Globus pallidus (tissue), 1 donor: ENCODE data around the gene SEMA3B.
"Not testable (repeated sequence)": the region's sequence is repeated elsewhere in the genome, so short reads cannot be mapped to it uniquely, and the experiment has no call there.

ENCODE experiments used
- DNase-seq: peaks from one replicate; pipeline ENCODE4 v3.0.0-alpha.2; 2015; ENCODE audit warnings: low spot score

Gene SEMA3B

DNA sequence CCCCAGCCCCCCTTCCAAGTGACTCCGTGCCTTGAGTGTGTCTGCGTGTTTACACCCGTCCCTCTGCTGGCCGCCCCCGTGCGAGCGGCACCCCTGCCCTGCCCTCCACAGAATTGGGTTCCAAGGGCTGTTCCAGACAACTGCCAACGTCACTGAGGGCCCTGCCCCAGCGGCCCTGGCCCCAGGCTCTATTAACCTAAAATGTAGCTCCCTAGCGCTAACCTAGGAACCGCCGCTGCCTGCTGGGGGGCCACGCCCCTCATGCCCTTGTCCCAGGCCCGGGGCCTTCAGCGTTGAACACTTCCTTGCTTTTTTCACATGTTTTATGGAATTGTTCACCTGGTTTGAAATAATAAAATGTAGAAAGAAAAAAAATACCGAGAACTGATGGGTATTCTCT, 10.0 kb upstream of the SEMA3B start:
- DNase-seq: no peak

DNA sequence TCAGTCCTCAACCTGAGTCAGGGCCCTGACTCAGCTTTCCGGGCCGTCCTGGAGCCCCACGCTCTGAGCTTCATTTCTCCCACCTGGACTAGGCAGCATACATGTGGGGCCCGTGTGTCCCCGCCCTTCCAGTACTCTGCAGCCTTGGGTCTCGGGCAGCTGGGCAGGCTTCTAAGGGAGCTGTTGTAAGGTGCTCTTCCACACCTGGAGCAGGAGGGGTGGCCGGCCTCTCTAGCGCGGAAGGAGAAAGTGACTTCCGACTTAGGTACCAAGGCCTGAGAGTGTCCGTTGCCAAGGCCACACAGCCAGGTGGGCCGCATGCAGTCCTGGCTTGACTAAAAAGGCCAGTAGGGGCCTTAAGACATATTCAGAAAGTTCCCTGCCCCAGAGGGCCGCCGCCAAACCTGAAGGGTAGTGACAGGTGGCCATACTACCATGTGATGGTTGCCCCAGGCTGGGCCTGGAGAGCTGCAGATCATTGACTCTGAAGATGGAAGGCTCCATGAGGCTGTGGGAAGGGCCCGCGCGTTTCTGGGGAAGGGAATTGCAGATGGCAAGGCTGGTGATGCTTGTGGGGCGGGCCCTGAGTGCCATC, 9.4 kb upstream of the SEMA3B start:
- DNase-seq: no peak

DNA sequence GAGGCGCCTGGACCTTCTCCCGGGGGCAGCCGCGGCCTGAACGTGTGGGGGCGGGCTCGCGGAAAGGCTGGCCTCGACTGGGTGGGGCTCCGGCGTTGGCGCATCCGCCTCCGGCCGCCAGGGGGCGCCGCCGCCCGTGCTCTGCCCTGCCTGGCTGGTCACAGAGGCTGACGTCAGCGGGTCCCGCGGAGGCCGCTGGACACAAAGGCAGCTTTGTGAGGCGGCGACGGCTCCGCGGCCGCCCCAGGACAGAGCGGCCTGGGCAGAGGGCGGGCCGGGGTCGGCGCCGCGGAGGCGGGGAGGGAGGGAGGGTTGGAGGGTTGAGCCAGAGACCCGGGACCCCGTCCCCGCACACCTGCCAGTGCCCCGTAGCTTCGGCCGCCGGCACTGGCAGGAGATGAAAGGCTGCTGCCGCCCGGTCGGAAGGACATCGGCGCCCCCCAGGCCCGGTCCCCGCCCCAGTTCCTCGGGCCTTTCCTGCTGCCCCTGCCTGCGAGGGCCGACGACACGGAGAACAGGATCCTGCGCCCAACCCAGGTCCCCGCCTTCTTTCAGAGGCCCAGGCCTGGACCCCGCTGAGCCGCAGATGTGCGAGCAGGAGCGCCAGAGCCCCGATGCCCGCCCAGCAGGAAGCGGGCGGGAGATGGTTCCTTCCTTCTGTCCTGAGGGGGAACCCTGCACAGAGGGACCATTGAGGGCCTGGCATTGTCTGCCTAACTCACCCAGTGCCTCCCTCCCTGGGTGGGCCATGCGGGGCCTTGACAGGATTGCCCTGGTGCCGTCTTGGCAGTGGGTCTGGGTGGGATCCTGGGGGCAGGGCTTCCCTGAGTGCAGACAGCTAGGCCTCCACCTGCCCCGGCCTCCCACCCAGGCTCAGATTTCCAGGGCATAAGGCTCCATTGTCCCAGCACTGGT, 8.7 kb upstream of the SEMA3B start:
- DNase-seq: peak; percentile 96

DNA sequence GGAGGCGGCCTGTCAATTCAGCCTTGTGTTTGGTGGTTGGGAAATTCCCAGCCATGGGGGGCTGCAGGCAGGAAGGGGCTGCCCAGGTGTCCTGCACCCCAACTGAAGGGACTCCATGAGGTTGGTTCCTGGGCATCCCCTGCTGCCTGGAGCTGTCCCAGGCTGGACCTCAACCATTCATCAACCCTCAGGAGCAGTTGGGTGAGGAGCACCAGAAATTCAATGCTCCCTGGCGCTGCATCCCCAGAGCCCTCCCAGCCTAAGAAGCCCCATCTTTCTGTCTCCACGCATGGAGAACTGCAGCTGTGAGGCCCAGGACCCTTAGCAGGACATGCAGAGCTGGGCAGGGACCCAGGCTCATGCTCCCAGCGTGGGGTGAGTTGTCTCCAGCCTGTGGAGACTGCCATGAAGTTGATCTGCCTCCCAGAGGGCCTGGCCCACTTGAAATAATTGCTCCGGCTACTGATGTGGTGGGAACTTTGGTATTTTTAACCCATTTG, 8.0 kb upstream of the SEMA3B start:
- DNase-seq: no peak

DNA sequence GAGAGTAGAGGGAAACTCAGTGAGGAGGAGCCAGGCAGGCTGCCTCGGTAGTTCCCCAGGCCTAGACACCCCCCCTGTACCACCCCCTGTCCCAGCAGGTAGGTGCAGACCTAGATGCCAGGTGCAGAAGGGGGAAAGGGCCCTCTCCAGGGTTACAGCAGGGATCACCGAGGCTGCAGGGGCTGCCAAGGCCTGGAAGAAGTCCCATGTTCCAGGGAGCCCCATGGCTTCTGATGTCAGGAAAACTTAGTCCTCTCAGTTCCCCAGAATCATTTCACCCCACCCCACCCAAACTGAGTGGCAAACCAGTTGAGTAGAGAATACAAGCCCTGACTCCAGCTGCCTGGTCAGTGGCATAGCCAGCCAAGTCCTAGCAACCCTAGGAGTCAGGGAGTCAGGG, 7.4 kb upstream of the SEMA3B start:
- no peak for DNase-seq

DNA sequence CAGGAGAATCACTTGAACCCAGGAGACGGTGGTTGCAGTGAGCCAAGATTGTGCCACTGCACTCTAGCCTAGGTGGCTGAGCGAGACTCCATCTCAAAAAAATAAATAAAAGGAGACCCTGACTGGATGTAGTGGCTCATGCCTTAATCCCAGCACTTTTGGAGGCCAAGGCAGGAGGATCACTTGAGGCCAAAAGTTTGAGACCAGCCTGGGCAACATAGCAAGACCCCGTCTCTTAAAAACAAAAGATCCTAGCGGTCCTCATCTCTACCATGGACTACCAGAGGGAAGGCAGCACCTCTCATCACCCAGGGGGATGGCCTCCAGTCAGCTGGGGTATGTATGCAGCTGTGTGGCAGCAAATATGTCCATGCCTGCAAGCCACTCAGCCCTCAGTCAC, 6.7 kb upstream of the SEMA3B start:
- DNase-seq: not testable (repeated sequence)

DNA sequence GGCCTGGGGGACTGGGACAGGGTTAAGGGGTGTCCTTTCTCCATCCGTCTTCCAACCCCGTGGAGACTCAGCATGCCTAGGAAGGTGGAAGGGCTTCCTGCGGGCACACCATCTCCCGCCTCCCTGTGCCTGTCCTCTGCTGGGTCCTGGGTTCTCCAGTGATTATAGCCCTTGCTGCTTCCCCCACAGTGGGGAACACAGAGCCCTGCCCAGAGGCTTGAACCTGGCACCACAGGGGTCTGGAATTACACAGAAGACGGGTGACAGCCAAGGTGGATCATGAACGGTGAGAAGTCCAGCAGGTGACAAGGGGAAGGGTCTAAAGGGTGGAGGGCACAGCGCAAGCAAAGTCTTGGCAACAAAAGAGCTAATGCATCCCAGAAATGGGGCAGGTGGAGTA, 6.2 kb upstream of the SEMA3B start:
- no peak for DNase-seq

DNA sequence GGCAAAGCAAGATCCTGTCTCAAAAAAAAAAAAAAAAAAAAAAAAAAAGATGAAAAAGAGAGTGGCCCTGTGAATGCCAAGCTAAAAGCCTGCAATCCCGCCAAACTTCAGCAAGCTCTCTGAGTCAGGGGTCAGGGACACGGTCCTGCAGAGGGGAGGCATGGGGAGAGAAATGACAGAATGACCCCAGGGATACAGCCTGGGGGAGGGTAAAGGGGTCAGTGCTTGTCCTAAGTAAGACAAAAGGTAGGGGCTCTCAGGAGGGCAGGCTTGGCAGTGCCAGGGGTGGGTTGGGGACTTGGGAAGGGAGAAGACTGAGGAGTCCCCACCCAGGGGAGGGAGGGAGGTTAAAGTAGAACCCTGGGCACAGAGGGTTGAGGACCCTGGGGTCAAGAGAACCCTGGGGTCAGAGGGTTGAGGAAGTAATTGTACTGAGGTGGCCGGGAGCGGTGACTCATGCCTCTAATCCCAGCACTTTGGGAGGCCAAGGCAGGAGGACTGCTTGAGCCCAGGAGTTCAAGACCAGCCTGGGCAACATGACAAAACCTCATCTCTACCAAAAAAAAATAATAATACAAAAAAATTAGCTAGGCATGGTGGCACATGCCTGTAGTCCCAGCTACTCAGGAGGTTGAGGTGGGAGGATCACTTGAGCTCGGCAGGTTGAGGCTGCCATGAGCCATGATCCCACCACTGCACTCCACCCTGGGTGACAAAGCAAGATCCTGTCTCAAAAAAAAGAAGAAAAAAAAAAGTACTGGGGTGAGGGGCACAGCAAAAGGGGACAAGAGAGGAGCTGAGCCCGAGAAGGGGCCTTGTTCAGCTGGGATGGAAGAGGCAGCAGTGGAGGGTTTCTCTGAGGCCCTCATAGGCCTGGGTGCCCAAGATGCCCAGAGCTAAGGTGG, 5.2 kb upstream of the SEMA3B start:
- no peak for DNase-seq

DNA sequence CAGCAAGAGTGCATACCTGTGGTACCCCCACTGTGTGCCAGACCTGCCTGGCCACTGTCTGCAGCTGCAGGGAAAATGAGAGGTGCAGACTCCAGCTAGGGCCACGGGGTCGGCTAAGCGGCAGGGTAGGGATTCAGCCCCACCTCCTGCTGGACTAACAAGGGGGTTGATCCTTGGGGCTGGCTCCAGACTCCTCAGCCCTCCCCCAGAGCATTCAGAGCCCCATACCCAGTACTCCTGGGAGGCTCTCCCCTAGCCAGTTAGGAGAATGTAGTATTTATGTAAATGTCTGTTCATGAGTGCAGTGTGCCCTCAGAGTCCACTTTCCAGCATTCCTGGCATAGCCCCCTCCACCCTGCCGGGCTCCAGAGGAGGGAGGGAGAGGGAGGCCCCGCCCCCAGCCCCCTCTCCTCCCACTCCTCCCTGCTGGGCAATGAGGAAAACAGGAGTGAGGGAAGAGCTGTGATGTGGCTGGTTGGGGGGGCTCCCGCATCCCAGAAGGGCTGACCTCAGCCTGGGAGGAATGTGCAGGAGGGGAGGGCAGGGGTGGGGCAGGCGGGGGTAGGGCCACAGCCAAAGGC, 4.5 kb upstream of the SEMA3B start:
- DNase-seq: peak; percentile 93

DNA sequence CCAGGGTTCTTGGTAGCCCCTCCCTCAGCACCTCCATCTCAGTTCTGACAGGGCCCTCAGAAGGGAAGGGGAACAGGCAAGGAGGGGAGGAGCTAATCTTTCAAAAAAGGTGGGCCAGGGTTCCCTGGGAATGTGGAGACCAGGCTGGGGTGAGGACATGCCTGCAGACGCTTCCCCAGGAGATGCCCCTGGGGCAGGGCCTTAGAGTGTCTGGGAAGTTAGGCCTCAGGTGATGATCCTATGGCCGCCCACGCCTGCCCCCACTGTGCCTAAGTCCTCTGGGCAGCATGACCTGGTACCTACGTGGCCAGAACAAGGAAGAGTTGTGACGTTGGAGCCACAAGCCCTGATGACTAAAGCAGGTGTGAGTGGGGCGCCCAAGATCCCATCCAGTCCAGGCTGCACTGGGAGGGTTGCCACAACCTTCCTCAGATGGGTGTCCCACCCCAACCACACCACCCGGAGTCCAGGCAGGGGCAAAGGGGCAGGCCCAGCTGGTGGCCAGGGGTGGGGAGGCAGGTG, 3.9 kb upstream of the SEMA3B start:
- DNase-seq: no peak

DNA sequence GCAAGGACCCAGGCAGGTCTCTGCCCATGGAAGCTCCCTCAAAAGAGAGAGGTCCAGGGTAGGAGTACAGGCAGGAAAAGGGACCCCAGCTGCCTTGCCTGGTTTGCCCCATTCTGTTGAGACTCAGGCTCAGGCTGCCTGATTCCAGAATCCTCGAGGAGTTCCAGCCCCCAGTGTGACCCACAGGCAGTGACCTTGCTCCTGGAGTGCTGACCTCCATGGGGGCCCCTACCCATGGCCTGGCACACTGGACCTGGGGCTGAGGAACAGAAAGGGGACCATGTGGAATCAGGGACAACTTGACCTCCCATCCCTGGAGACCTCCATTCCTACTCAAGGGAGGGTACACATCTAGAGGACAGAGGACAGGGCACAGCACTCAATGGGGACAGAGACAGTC, 3.4 kb upstream of the SEMA3B start:
- no peak for DNase-seq

DNA sequence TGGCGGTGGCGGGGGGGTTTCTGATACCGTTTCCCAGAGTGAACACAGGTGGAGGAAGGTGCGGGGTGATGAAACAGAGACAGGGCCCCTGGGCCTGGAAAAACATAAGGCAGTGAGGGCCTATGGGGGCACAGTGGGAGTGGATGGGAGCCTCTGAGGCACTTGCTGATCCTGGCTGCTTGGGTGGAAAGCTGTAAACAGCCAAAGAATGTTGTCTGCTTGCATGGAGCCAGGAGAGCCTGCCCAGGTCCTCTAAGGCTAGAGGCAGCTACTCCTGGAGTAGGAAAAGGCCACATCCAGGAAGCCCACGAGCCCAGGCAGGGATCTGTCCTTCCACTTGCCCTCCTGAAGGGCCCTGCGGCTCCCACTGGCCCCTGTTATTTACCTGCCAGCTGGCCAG, 2.9 kb upstream of the SEMA3B start:
- no peak for DNase-seq

DNA sequence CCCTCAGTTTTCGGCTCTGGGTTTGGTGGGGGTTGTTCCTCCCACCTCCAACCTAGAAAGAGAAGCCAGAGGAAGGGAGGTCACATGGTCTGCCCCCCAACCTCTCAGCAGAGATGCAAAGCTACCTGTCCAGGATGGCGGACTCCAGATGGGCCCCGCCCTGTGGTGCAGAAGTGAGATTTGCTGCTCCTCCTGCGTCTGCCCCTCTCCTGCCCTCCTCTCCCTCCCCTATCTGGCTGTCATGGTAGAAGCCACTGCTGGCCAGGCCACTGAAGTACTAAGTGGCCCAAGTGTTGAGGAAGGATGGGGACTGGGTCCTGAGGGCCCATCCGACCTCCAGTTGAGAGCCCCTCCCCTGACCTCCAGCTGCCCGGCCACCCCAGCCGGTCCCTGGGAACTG, 2.1 kb upstream of the SEMA3B start:
- no peak for DNase-seq

DNA sequence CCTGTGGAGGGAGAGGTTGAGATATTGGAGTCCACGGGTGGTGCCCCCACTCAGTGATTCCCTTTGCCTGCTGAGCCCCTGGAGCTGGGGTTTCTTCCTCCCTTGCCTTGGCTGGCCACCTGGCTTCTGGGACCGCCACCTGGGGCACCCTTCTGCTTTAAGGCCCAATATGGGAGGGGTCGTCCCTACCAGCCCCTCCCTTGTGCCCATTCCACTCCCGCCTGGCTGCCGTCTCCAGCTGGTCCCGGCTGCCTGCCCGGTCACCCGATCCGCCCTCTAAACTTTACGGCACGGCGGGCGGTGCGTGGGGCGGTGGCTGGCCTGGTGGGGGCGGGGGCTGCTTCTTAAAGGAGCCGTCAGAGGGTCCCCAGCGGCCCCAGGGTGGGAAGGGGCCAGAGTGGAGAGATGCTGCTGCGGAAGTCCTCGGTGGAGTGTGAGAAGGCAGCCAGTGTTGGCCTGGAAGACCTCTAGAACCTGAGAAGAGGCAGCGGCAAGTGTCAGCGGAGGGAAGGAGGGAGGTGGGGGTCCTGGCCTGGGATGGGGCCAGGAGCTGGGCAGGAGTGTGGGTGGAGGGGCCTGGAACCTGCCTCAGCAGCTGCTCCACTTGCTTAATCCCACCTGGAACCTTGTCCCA, 1.6 kb upstream of the SEMA3B start:
- DNase-seq: peak; percentile 79

DNA sequence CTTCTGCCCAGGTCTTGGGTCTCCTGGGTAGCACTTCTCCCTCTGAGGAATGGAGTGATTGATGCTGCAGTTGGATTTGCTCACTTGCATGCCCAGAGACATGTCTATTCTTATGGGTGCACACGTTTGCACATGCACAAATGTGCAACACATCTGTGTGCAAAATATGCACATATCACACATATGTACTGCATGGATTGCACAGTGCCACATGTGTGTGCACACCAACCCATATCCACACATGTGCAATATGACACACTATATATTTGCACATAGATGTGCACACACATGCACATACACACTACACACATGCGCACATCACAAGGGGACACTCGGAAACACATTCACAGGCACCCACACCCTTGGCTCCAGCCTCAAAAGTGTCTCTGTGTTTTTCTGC, 671 bp upstream of the SEMA3B start:
- DNase-seq: no peak

DNA sequence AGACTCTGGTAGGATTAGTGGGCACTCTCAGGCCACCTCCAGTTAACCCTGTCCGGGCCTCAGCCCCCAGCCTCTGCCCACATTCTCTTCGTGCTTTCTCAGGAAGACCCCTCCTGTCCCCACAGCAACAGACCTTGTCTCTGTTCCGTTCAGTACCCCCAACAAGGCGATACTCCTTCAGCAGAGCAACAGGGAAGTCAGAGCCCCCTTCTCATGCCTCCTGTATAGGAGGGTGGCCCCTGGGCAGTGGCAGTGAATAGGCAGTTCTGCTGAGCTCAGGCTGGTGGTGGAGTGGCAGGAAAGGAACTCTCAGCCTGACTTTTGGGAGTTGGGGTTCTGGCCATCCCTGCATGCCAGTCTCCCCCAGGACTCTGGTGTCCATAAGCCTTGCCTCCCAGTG, 513 bp downstream of the SEMA3B start:
- DNase-seq: no peak

DNA sequence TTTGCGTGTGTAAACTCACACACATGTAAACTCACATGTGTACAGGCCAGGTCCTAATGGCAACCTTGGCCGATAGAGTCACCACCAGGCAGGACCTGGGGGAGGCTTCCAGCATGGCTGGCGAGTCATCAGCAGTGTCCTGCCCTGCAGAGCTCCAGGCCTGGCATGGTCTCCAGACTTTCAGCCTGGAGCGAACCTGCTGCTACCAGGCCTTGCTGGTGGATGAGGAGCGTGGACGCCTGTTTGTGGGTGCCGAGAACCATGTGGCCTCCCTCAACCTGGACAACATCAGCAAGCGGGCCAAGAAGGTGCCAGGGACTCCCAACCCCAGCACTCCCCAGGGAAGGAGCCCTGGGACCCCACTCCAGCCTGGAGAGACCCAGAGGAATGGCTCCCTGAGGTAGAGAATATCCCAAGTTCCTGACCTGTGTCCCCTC, 1.0 kb downstream of the SEMA3B start:
- DNase-seq: no peak

DNA sequence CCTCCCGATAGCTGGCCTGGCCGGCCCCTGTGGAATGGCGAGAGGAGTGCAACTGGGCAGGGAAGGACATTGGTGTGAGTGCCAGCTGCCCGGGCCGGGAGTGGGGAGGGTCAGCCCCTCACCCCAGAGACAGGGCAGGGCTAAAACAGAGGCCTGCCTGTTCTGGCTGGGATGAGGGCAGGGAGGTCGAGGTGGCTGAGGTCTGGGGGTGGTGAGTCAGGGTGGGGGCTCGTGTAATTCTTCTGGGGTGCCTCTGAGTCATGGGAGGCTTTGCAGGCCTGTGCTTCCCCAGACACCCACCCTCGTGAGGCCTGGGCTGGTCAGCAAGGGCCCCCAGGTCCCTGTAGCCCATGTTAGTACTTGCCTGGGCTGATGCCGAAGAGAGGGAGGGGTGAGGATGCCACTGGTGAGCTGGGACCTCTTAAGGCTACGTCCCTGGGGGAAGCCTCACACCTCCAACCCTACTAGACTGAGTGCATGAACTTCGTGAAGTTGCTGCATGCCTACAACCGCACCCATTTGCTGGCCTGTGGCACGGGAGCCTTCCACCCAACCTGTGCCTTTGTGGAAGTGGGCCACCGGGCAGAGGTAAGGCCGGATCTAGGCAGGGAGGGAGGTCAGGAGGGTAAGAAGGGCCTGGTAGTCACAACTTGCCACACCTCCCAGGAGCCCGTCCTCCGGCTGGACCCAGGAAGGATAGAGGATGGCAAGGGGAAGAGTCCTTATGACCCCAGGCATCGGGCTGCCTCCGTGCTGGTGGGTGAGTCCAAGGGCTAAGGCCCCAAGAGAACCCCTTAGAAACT, 1.7 kb downstream of the SEMA3B start:
- no peak for DNase-seq

DNA sequence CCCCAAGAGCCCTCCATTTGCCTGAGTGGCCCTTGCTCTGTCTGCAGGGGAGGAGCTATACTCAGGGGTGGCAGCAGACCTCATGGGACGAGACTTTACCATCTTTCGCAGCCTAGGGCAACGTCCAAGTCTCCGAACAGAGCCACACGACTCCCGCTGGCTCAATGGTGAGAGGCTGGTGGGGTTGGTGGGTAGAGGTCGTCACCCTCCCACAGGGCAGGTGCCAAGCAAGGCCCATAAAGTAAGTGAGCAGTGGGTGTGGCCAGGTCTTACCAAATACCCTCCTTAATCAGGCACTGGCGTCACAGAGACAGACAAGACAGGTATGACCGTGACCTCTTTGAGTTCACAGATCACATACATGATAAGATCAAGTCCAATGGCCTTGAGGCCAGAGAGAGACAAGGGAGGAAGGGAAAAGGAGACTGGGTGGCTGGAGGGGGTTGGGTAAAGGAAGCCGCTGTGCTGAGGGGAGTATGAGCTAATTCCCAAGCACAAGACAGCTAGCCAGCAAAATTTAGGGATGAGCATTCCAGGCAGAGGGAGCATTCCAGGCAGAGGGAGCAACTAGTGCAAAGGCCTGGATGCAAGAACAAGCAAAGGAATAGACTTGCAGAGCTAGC, 2.5 kb downstream of the SEMA3B start:
- no peak for DNase-seq

DNA sequence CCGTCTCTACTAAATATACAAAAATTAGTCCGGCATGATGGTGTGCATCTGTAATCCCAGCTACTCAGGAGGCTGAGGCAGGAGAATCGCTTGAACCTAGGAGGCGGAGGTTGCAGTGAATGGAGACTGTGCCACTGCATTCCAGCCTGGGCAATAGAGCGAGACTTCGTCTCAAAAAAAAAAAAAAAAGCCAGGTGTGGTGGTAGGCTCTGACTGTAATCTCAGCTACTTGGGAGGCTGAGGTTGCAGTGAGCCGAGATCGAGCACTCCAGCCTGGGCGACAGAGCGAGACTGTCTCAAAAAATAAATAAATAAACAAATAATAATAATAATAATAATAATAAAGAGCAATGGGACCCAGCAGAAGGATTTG, 3.6 kb downstream of the SEMA3B start:
- DNase-seq: not testable (repeated sequence)
